Heart left ventricle (tissue), 16 donors: ENCODE results near the gene DYRK2. TPM values are rescaled to one million over a fixed set of nuclear protein-coding genes. Genes with fewer than 3 reads are reported as not detected.
A peak's percentile ranks its signal among the peaks of the same experiment; 100 is the strongest.

Experiments
- ATAC-seq, 4 donors: fragments of 200-7000 bp; cut with Tn5 transposase; one replicate each; pipeline ENCODE4 v1.9.1; 2020 to 2022; ENCODE audit warnings: moderate library complexity in 4 of 4, mild to moderate bottlenecking in 3 of 4, moderate number of reproducible peaks in 1 of 4
- DNase-seq, 5 donors: peaks; one replicate each; pipeline ENCODE4 v3.0.0-alpha.2; 2020
- H3K27ac ChIP-seq, 12 donors: fragments of 200-600 bp; sonication (generic) in 4 of 12; one replicate each; pipeline versions ENCODE4 v1.5.0 to v1.8.0; 2016 to 2022; ENCODE audit warnings: mild to moderate bottlenecking in 2 of 12
- H3K27me3 ChIP-seq, 9 donors: fragments of 200-600 bp; sonication (generic) in 2 of 9; one replicate each; pipeline versions ENCODE4 v1.5.1 to v1.8.0; 2016 to 2022; ENCODE audit warnings: mild to moderate bottlenecking in 3 of 9
- H3K36me3 ChIP-seq, 9 donors: fragments of 200-600 bp; sonication (generic) in 2 of 9; one replicate each; pipeline versions ENCODE4 v1.5.0 to v1.8.0; 2018 to 2022; ENCODE audit warnings: mild to moderate bottlenecking in 2 of 9
- H3K4me1 ChIP-seq, 12 donors: fragments of 200-600 bp; sonication (generic) in 4 of 12; one replicate each; pipeline versions ENCODE4 v1.5.0 to v1.8.0; 2016 to 2022; ENCODE audit warnings: mild to moderate bottlenecking in 3 of 12
- H3K4me3 ChIP-seq, 12 donors: fragments of 200-600 bp; sonication (generic) in 4 of 12; one replicate each; pipeline versions ENCODE4 v1.5.0 to v1.8.0; 2017 to 2022; ENCODE audit warnings: mild to moderate bottlenecking in 9 of 12, moderate library complexity in 4 of 12
- H3K9me3 ChIP-seq, 12 donors: fragments of 200-600 bp; sonication (generic) in 4 of 12; one replicate each; pipeline versions ENCODE4 v1.5.0 to v1.8.0; 2016 to 2022; ENCODE audit warnings: mild to moderate bottlenecking in 1 of 12
- CTCF ChIP-seq, 12 donors: fragments of 200-600 bp; sonication (generic) in 4 of 12; IDR thresholded peaks; one replicate each; pipeline versions ENCODE4 v1.5.0 to v1.8.0; 2018 to 2022; ENCODE audit warnings: antibody characterized with exemption in 12 of 12, mild to moderate bottlenecking in 5 of 12
- POLR2A ChIP-seq, 2 donors: fragments of 450-650 bp; IDR thresholded peaks; one replicate each; pipeline ENCODE4 v1.6.1; 2017; ENCODE audit warnings: antibody characterized with exemption in 2 of 2, mild to moderate bottlenecking in 2 of 2, moderate library complexity in 2 of 2
- WGBS, 4 donors: extraction: QIAGEN DNeasy Blood & Tissue Kit in 2 of 4; methylation state at CpG; one replicate each; pipeline versions ENCODE4 v1.1.5 to v1.1.7; 2013 to 2018; 5-methylcytosine and 5-hydroxymethylcytosine counted together
- intact Hi-C, 10 donors: fragments of 100-400 bp; cut with DNase I; formaldehyde crosslinking; loops; one replicate each; pipeline versions ENCODE4 v1.11.1 to v1.14.2; 2022
- polyA plus RNA-seq, 2 donors: library from polyadenylated mRNA; stranded (reverse); fragments of 200-250 nt; gene quantifications; one replicate each; pipeline ENCODE4 v1.2.3, GENCODE V29; 2013
- total RNA-seq, 9 donors: library from RNA; depleted of rRNA in 2 of 9; stranded (reverse); fragments of >200 nt in 2 of 9; fragmentation: NEBNext Ultra II Directional in 3 of 9; extraction: Animal tissue kit (Norgen Biotek cat#: 25700) in 3 of 9; gene quantifications; one replicate each; pipeline versions ENCODE4 v1.1.0 to v1.2.4, GENCODE V29; 2016 to 2023
- donor health status: ischemic (EF 13 %, LVEDD 7.1; RV severe dilation, severe dysfunction).
- donor health status: healthy with polysubstance abuse.
- donor health status: DM: no; HTN: yes; CAD: no.
- donor health status: DM: no; HTN: no; CAD: no.
- donor health status: ischemic (EF 25% LVEDD 6.9; RV normal size, moderate dysfunction).
- donor health status: ischemic (EF 25% LVEDD 5.7; RV mildly dilated, moderate dysfunction).
- donor health status: healthy.
- donor health status: DM: yes; HTN: yes; CAD: no.
- donor health status: ischemic (EF 35%, LVEDD 5.7; RV mildly dilated, moderate dysfunction).
- donor health status: nonischemic (EF 11% LVEDD 7.7; RV severe dilation, severe dysfunction).
- donor health status: DM: yes; HTN: yes; CAD: no.
- donor health status: PGD.
- donor health status: ischemic (EF 29% LVEDD 5.4; RV normal size, mild dysfunction).
- donor health status: nonischemic (EF 23%, LVEDD 6.1; RV moderate dilation, normal function).

The DYRK2 gene
- total and polyA plus RNA-seq, 11 donors = 7.8 to 62.9 (median 37.8) TPM

GRCh38 chr12:67633024-67633610 lies 15.4 kb upstream of the DYRK2 start:
- no peaks in the 10 kb centered on the region for H3K36me3 ChIP-seq
- WGBS, 4 donors = 61 to 73% (median 65%) methylated on average over 2 of the region's 2 CpGs
- no peak overlapping the region for H3K27ac ChIP-seq
- H3K27me3 ChIP-seq = no peaks in the 10 kb centered on the region
- no peaks in the 10 kb centered on the region for H3K9me3 ChIP-seq
- TF ChIP-seq CTCF (IDR thresholded peaks at IDR 0.05) (no peak), POLR2A (IDR thresholded peaks at IDR 0.05) (no peak)
- intact Hi-C loops = no loop called here
- H3K4me1 ChIP-seq = peaks cover 0 to 30% (median 1%) of the 10 kb centered on the region in 12 donors
- DNase-seq (no peak), ATAC-seq (no peak)
- H3K4me3 ChIP-seq = no peak overlapping the region

GRCh38 chr12:67633708-67634107 lies 14.8 kb upstream of the DYRK2 start:
- Histone ChIP-seq H3K4me1 (peaks cover 0 to 30% (median 1%) of the 10 kb centered on the region in 12 donors), H3K27me3 (no peaks in the 10 kb centered on the region), H3K9me3 (no peaks in the 10 kb centered on the region), H3K36me3 (no peaks in the 10 kb centered on the region), H3K27ac (no peak overlapping the region), H3K4me3 (no peak overlapping the region)
- TF ChIP-seq CTCF (IDR thresholded peaks at IDR 0.05) (no peak), POLR2A (IDR thresholded peaks at IDR 0.05) (no peak)
- DNase-seq (peak in 2 of 5 donors; percentile 56 to 58), ATAC-seq (peak in 2 of 4 donors; percentile 45 to 49)
- 50 to 64% (median 55%) methylated on average over 2 of the region's 2 CpGs for WGBS, 4 donors
- intact Hi-C loops = no loop called here

GRCh38 chr12:67634303-67634761 lies 14.2 kb upstream of the DYRK2 start:
- H3K27ac ChIP-seq = no peak overlapping the region
- ATAC-seq (peak; percentile 22 to 68 (median 53)), DNase-seq (no peak)
- H3K4me1 ChIP-seq = peaks cover 0 to 30% (median 1%) of the 10 kb centered on the region in 12 donors
- no peaks in the 10 kb centered on the region for H3K36me3 ChIP-seq
- H3K9me3 ChIP-seq = no peaks in the 10 kb centered on the region
- no peaks in the 10 kb centered on the region for H3K27me3 ChIP-seq
- intact Hi-C loops = no loop called here
- no peak for TF ChIP-seq CTCF (IDR thresholded peaks at IDR 0.05)
- no peak for TF ChIP-seq POLR2A (IDR thresholded peaks at IDR 0.05)
- H3K4me3 ChIP-seq = no peak overlapping the region

GRCh38 chr12:67637718-67638117 lies 10.8 kb upstream of the DYRK2 start:
- intact Hi-C loops = no loop called here
- Histone ChIP-seq H3K27ac (no peak overlapping the region), H3K27me3 (no peaks in the 10 kb centered on the region), H3K36me3 (no peaks in the 10 kb centered on the region), H3K9me3 (no peaks in the 10 kb centered on the region), H3K4me1 (peaks cover 0 to 17% (median 0%) of the 10 kb centered on the region in 12 donors), H3K4me3 (no peak overlapping the region)
- ATAC-seq (no peak), DNase-seq (no peak)
- WGBS, 4 donors = 89 to 94% (median 91%) methylated on average over 3 of the region's 3 CpGs
- TF ChIP-seq POLR2A (IDR thresholded peaks at IDR 0.05) = no peak
- TF ChIP-seq CTCF (IDR thresholded peaks at IDR 0.05) = no peak
